GM12878 (cell line): ENCODE measurements around the gene TMEM72. TPM values are rescaled to one million over a fixed set of nuclear protein-coding genes. Genes with fewer than 3 reads are reported as not detected.

Source experiments
- HDGF ChIP-seq: fragments of 450-650 bp; IDR thresholded peaks from 2 replicates; pipeline ENCODE4 v1.6.1; 2016; ENCODE audit warnings: antibody characterized with exemption
- IKZF1 ChIP-seq: fragments of 450-650 bp; conservative IDR thresholded peaks from 2 replicates; pipeline ENCODE4 v1.6.1; 2017; ENCODE audit warnings: antibody characterized with exemption, mild to moderate bottlenecking
- MYB ChIP-seq: fragments of 150-350 bp; IDR thresholded peaks from 2 replicates; pipeline ENCODE4 v1.6.1; 2014; ENCODE audit warnings: mild to moderate bottlenecking, low read depth, low read length, borderline replicate concordance
- NR2C2 ChIP-seq: IDR thresholded peaks from 2 replicates; pipeline ENCODE4 v1.6.1; 2011; ENCODE audit warnings: borderline replicate concordance, low read depth; ENCODE audit not compliant: control insufficient read depth, insufficient read length
- RAD21 ChIP-seq: IDR thresholded peaks from 2 replicates; pipeline ENCODE4 v1.6.1; 2011; ENCODE audit warnings: mild to moderate bottlenecking, low read depth, low read length, moderate library complexity; ENCODE audit not compliant: insufficient read depth
- RUNX3 ChIP-seq: IDR thresholded peaks from 2 replicates; pipeline ENCODE4 v1.6.1; 2012; ENCODE audit warnings: low read length, inconsistent platforms
- ZNF24 ChIP-seq: fragments of 450-650 bp; IDR thresholded peaks from 2 replicates; pipeline ENCODE4 v1.6.1; 2017; ENCODE audit warnings: antibody characterized with exemption, mild to moderate bottlenecking
- ZNF274 ChIP-seq: IDR thresholded peaks from one replicate; pipeline ENCODE4 v1.8.0; 2011; ENCODE audit not compliant: insufficient read length, insufficient read depth
- polyA plus RNA-seq, 11 experiments: library from polyadenylated mRNA; depleted of rRNA in 4 of 11; unstranded in 6 of 11; stranded (reverse) in 5 of 11; fragments of >200 nt; fragmentation: Nextera tagmentation in 4 of 11; fragmentation: Illumina TruSeq in 1 of 11; extraction: Ambion mirVana in 4 of 11; extraction: Trizol in 1 of 11; gene quantifications; 1 replicate in 1 of 11; 2 replicates in 10 of 11; pipeline versions ENCODE4 v1.2.1 to v1.2.3, GENCODE V29; 2011 to 2016; ENCODE audit warnings: inconsistent platforms in 2 of 11, missing spikeins in 2 of 11, low read depth in 1 of 11
- total RNA-seq, 4 experiments: library from RNA; depleted of rRNA in 3 of 4; stranded (reverse); fragments of >200 nt in 3 of 4; fragmentation: Illumina TruSeq in 1 of 4; extraction: Trizol in 1 of 4; gene quantifications; 2 replicates each; pipeline versions ENCODE4 v1.2.1 to v1.2.3, GENCODE V29; 2013 to 2021
- TF ChIP-seq, protein P1 (sequence below): fragments of 450-650 bp; IDR thresholded peaks from 2 replicates; pipeline ENCODE4 v1.6.1; 2017; ENCODE audit warnings: mild to moderate bottlenecking
- TF ChIP-seq, protein P2 (sequence below): fragments of 450-650 bp; IDR thresholded peaks from 2 replicates; pipeline ENCODE4 v1.6.1; 2017; ENCODE audit warnings: mild to moderate bottlenecking, moderate library complexity

TMEM72 gene
- total and polyA plus RNA-seq, 10 of the 15 experiments (the other 5 are each of a cell fraction or from before 2014, with no cell fraction given), result 0.12 TPM; not detected in 9

DNA sequence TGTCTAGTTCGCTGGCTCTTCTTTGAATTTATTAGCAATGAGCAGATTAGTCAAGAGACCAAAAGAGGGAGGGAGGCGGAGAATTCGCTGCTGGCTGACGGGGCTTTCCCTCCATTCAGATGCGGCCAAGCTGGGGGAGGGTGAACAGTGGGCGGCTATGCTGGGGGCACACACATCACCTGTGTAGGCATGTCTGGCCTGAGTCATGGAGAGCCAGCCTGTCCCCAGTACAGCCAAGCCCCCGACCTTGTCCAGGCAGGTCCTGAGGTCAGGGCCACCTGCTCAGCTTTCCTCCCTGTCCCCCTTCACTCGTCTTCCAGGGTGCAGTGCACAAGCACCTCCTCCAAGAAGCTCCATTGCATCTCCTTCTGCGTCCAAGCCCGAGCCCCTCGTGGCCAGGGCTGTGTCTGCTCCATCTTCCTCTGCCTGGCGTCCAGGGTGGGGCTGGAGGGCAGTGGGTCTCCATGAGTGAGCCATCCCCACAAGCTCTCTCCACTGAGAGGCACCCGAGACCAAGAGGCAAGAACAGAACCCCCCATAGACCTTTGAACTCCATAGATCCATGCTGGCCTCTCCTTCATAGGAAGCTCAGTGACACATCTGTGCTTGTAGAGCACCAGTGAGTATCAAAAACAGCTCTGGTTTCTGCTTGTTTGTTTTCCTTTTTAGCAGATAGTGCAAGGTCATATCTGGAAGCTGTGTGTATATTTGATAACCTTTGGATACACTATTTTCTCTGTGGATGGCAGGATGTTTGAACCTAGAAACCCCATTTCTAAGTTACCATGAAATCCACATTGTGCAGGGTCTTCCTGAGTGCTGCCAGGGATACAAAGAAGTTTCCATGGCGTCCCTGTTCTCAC lies 69.4 kb downstream of the TMEM72 start (continued):
- no peak for TF ChIP-seq RAD21
- TF ChIP-seq ZNF274, result no peak
- no peak for TF ChIP-seq IKZF1
- TF ChIP-seq HDGF, result peak; percentile 75
- no peak for TF ChIP-seq NR2C2
- TF ChIP-seq, protein P1, sequence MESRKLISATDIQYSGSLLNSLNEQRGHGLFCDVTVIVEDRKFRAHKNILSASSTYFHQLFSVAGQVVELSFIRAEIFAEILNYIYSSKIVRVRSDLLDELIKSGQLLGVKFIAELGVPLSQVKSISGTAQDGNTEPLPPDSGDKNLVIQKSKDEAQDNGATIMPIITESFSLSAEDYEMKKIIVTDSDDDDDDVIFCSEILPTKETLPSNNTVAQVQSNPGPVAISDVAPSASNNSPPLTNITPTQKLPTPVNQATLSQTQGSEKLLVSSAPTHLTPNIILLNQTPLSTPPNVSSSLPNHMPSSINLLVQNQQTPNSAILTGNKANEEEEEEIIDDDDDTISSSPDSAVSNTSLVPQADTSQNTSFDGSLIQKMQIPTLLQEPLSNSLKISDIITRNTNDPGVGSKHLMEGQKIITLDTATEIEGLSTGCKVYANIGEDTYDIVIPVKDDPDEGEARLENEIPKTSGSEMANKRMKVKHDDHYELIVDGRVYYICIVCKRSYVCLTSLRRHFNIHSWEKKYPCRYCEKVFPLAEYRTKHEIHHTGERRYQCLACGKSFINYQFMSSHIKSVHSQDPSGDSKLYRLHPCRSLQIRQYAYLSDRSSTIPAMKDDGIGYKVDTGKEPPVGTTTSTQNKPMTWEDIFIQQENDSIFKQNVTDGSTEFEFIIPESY, result no peak
- peak; percentile 59 for TF ChIP-seq RUNX3
- no peak for TF ChIP-seq ZNF24
- no peak for TF ChIP-seq MYB
- TF ChIP-seq, protein P2, sequence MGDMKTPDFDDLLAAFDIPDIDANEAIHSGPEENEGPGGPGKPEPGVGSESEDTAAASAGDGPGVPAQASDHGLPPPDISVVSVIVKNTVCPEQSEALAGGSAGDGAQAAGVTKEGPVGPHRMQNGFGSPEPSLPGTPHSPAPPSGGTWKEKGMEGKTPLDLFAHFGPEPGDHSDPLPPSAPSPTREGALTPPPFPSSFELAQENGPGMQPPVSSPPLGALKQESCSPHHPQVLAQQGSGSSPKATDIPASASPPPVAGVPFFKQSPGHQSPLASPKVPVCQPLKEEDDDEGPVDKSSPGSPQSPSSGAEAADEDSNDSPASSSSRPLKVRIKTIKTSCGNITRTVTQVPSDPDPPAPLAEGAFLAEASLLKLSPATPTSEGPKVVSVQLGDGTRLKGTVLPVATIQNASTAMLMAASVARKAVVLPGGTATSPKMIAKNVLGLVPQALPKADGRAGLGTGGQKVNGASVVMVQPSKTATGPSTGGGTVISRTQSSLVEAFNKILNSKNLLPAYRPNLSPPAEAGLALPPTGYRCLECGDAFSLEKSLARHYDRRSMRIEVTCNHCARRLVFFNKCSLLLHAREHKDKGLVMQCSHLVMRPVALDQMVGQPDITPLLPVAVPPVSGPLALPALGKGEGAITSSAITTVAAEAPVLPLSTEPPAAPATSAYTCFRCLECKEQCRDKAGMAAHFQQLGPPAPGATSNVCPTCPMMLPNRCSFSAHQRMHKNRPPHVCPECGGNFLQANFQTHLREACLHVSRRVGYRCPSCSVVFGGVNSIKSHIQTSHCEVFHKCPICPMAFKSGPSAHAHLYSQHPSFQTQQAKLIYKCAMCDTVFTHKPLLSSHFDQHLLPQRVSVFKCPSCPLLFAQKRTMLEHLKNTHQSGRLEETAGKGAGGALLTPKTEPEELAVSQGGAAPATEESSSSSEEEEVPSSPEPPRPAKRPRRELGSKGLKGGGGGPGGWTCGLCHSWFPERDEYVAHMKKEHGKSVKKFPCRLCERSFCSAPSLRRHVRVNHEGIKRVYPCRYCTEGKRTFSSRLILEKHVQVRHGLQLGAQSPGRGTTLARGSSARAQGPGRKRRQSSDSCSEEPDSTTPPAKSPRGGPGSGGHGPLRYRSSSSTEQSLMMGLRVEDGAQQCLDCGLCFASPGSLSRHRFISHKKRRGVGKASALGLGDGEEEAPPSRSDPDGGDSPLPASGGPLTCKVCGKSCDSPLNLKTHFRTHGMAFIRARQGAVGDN, result no peak
